DOHH2 (cell line): ENCODE results near the gene AGBL4.

ENCODE experiments used
- H3F3A ChIP-seq: fragments of 200-600 bp; sonication (generic), shearing (Covaris generic); 2 replicates; pipeline ENCODE4 v1.6.0; 2016; ENCODE audit warnings: antibody characterized with exemption, mild to moderate bottlenecking; ENCODE audit not compliant: control insufficient read depth, insufficient read depth
- H3K27ac ChIP-seq: fragments of 200-600 bp; sonication (generic); 2 replicates; pipeline ENCODE4 v1.5.1; 2014; ENCODE audit warnings: low read depth, mild to moderate bottlenecking, low read length, moderate library complexity
- H3K27me3 ChIP-seq: fragments of 200-600 bp; sonication (generic); 2 replicates; pipeline ENCODE4 v1.6.1; 2014; ENCODE audit warnings: mild to moderate bottlenecking, low read length, mixed read lengths; ENCODE audit not compliant: control insufficient read depth
- H3K36me3 ChIP-seq: fragments of 200-600 bp; sonication (generic); 2 replicates; pipeline ENCODE4 v1.6.1; 2014; ENCODE audit warnings: mild to moderate bottlenecking, low read length, moderate library complexity, mixed read lengths; ENCODE audit not compliant: control insufficient read depth
- H3K4me1 ChIP-seq: fragments of 200-600 bp; sonication (generic); 2 replicates; pipeline ENCODE4 v1.6.1; 2014; ENCODE audit warnings: mild to moderate bottlenecking, low read length, mixed read lengths; ENCODE audit not compliant: control insufficient read depth
- H3K4me2 ChIP-seq: fragments of 200-600 bp; sonication (generic); 2 replicates; pipeline ENCODE4 v1.6.0; 2014; ENCODE audit warnings: mild to moderate bottlenecking, low read length, moderate library complexity
- H3K4me3 ChIP-seq: fragments of 200-600 bp; sonication (generic); 2 replicates; pipeline ENCODE4 v1.5.1; 2014; ENCODE audit warnings: mild to moderate bottlenecking, low read length, mixed read lengths
- H3K79me2 ChIP-seq: fragments of 200-600 bp; sonication (generic); 2 replicates; pipeline ENCODE4 v1.6.1; 2014; ENCODE audit warnings: mild to moderate bottlenecking, low read length, mixed read lengths; ENCODE audit not compliant: control insufficient read depth
- H3K9me2 ChIP-seq: fragments of 200-600 bp; sonication (generic); replicated peaks from 2 replicates; pipeline ENCODE4 v1.6.1; 2014; ENCODE audit warnings: mild to moderate bottlenecking, low read length, mixed read lengths; ENCODE audit not compliant: control insufficient read depth
- H3K9me3 ChIP-seq: fragments of 200-600 bp; sonication (generic); 2 replicates; pipeline ENCODE4 v1.6.1; 2014; ENCODE audit warnings: antibody characterized with exemption, low read length, mixed read lengths; ENCODE audit not compliant: control insufficient read depth, insufficient read depth
- H4K20me1 ChIP-seq: fragments of 200-600 bp; sonication (generic); 2 replicates; pipeline ENCODE4 v1.6.0; 2014; ENCODE audit warnings: low read depth, mild to moderate bottlenecking, antibody characterized with exemption, low read length, moderate library complexity; ENCODE audit not compliant: control insufficient read depth, insufficient read depth
- CTCF ChIP-seq: fragments of 200-600 bp; sonication (generic); IDR thresholded peaks from one replicate; pipeline ENCODE4 v1.5.1; 2014; ENCODE audit warnings: antibody characterized with exemption, mild to moderate bottlenecking, low read depth, low read length; ENCODE audit not compliant: poor library complexity, severe bottlenecking
- EZH2phosphoT487 ChIP-seq: fragments of 200-600 bp; sonication (generic); IDR thresholded peaks from 2 replicates; pipeline ENCODE4 v1.6.1; 2017; ENCODE audit warnings: borderline replicate concordance, mild to moderate bottlenecking, antibody characterized with exemption, low read length, moderate library complexity, mixed read lengths

The AGBL4 gene

GRCh38 chr1:50023292-50024159 is at the start of gene AGBL4:
TSS of gene AGBL4 (minus strand) at chr1:50023954.
- Histone ChIP-seq H3K79me2 (no peaks in the 10 kb centered on the region), H4K20me1 (no peaks in the 10 kb centered on the region), H3K4me2 (no peak within 1 kb of the TSS), H3K27me3 (no peaks in the 10 kb centered on the region), H3K27ac (no peak within 1 kb of the TSS), H3K4me1 (no peaks in the 10 kb centered on the region), H3K36me3 (no peaks in the 10 kb centered on the region), H3K4me3 (no peak within 1 kb of the TSS), H3K9me3 (no peaks in the 10 kb centered on the region), H3F3A (no peaks in the 10 kb centered on the region), H3K9me2 (no peaks in the 10 kb centered on the region)
- TF ChIP-seq EZH2phosphoT487: no peak
- TF ChIP-seq CTCF: no peak

- H3K27ac ChIP-seq: no peak overlapping the region
- no peaks in the 10 kb centered on the region for H3K79me2 ChIP-seq
- TF ChIP-seq EZH2phosphoT487: no peak
- no peaks in the 10 kb centered on the region for H3F3A ChIP-seq
- no peaks in the 10 kb centered on the region for H3K36me3 ChIP-seq
- H3K27me3 ChIP-seq: 0 out of 2 replicates have a peak, but pooled peaks cover 2% of the 10 kb centered on the region
- no peak overlapping the region for H3K4me2 ChIP-seq
- H3K4me3 ChIP-seq: no peak overlapping the region
- H3K9me3 ChIP-seq: no peaks in the 10 kb centered on the region
- no peaks in the 10 kb centered on the region for H3K9me2 ChIP-seq
- H4K20me1 ChIP-seq: no peaks in the 10 kb centered on the region
- no peaks in the 10 kb centered on the region for H3K4me1 ChIP-seq
Observed at GRCh38 chr1:50066806-50067205, 43.1 kb upstream of the AGBL4 start.

GRCh38 chr1:50060279-50060678 is 36.5 kb upstream of the AGBL4 start:
- Histone ChIP-seq H3K4me2 (no peak overlapping the region), H3F3A (no peaks in the 10 kb centered on the region), H3K9me2 (no peaks in the 10 kb centered on the region), H3K79me2 (no peaks in the 10 kb centered on the region), H3K4me3 (no peak overlapping the region), H3K27me3 (0 out of 2 replicates have a peak, but pooled peaks cover 2% of the 10 kb centered on the region), H3K4me1 (no peaks in the 10 kb centered on the region), H3K27ac (no peak overlapping the region), H3K9me3 (no peaks in the 10 kb centered on the region), H3K36me3 (no peaks in the 10 kb centered on the region), H4K20me1 (no peaks in the 10 kb centered on the region)
- TF ChIP-seq EZH2phosphoT487 (no peak), CTCF (no peak)

- Histone ChIP-seq H3K27ac (no peak overlapping the region), H3K36me3 (no peaks in the 10 kb centered on the region), H3K27me3 (no peaks in the 10 kb centered on the region), H3K4me2 (no peak overlapping the region), H3K4me3 (no peak overlapping the region), H4K20me1 (no peaks in the 10 kb centered on the region), H3K9me3 (no peaks in the 10 kb centered on the region), H3K79me2 (no peaks in the 10 kb centered on the region), H3F3A (no peaks in the 10 kb centered on the region), H3K4me1 (no peaks in the 10 kb centered on the region), H3K9me2 (no peaks in the 10 kb centered on the region)
- TF ChIP-seq CTCF: no peak
- no peak for TF ChIP-seq EZH2phosphoT487
Observed at GRCh38 chr1:50048791-50049190, 25.0 kb upstream of the AGBL4 start.
